Neural crest cell (in vitro differentiated cells): ENCODE results near the gene KANSL2. TPM values are rescaled to one million over a fixed set of nuclear protein-coding genes. Genes with fewer than 3 reads are reported as not detected.

Experiments
- DNase-seq: peaks from one replicate; pipeline ENCODE4 v3.0.0; 2021; ENCODE audit warnings: low read depth, mixed read lengths, low spot score
- H3K27ac Mint-ChIP-seq: one replicate; pipeline ENCODE4 v1.8.0; 2021; ENCODE audit warnings: mild to moderate bottlenecking, mixed read lengths; ENCODE audit not compliant: unreplicated experiment
- H3K27me3 Mint-ChIP-seq: 2 replicates; pipeline ENCODE4 v1.8.0; 2021; ENCODE audit warnings: low read depth, mild to moderate bottlenecking, mixed read lengths
- H3K36me3 Mint-ChIP-seq: 2 replicates; pipeline ENCODE4 v1.8.0; 2021; ENCODE audit warnings: low read depth, mild to moderate bottlenecking, mixed read lengths
- H3K4me1 Mint-ChIP-seq: 2 replicates; pipeline ENCODE4 v1.8.0; 2021; ENCODE audit warnings: mixed read lengths
- H3K4me3 Mint-ChIP-seq: one replicate; pipeline ENCODE4 v1.8.0; 2021; ENCODE audit warnings: mild to moderate bottlenecking, mixed read lengths
- H3K9me3 Mint-ChIP-seq: 2 replicates; pipeline ENCODE4 v1.8.0; 2021; ENCODE audit warnings: mixed read lengths
- CTCF ChIP-seq: fragments of 200-600 bp; sonication (generic); conservative IDR thresholded peaks from 2 replicates; pipeline ENCODE4 v1.5.0; 2021; ENCODE audit warnings: antibody characterized with exemption, mild to moderate bottlenecking
- microRNA-seq: library from miRNA; unstranded; fragments of <30 nt; microRNA quantifications from one replicate; pipeline ENCODE4, GENCODE V29; 2020
- total RNA-seq: library from RNA; stranded (reverse); gene quantifications from 2 replicates; pipeline ENCODE4 v1.2.1, GENCODE V29; 2021

KANSL2 gene
- total RNA-seq, 1 donor from 2014 or later, result 60.7 TPM

DNA sequence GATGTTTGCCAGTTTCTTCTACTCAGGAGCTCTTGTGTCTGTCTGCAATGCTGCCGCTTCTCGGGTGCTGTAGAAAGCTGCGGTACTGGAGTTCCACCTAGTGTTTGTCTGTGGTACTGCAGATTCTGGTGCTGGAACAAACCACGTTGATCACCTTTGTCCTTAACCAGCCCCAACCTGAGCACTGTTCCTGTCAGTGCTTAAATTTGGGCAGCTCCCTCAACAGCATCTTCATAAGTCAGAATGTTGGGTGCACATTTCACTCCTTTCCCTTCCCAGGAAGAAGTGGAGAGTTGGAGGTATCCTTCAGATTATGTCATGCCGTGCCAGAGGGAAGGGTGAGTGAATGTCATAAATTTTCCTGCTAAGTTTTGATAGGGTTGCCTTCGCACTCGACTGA lies 63.5 kb downstream of the KANSL2 start:
- H3K4me1 Mint-ChIP-seq, result no peaks in the 10 kb centered on the region
- no peak overlapping the region for H3K4me3 Mint-ChIP-seq
- DNase-seq, result peak; percentile 84
- TF ChIP-seq CTCF, result peak; percentile 95
- peaks cover 8% of the 10 kb centered on the region for H3K9me3 Mint-ChIP-seq
- no peaks in the 10 kb centered on the region for H3K36me3 Mint-ChIP-seq
- peak overlapping the region; percentile 64 for H3K27ac Mint-ChIP-seq
- peaks cover 12% of the 10 kb centered on the region for H3K27me3 Mint-ChIP-seq

DNA sequence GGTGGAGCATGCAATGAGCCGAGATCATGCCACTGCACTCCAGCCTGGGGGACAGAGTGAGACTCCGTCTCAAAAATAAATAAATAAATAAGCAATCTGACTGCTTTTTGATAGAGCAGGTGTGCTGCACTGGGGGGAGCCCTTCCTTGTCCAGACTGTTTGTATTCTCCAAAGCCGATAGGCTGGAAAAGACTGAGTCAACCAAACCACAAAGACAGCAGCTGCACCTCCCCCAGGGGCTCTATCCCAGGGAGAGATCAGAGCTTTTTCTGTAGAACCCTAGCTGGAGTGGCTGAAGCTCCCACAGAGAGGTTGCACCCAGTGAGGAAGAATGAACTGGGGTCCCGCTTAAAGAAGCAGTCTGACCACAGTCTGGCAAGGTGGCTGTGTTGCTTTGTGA lies 66.4 kb downstream of the KANSL2 start:
- H3K4me3 Mint-ChIP-seq, result no peak overlapping the region
- peaks cover 3% of the 10 kb centered on the region for H3K27me3 Mint-ChIP-seq
- H3K4me1 Mint-ChIP-seq, result no peaks in the 10 kb centered on the region
- no peak for DNase-seq
- no peak for TF ChIP-seq CTCF
- H3K36me3 Mint-ChIP-seq, result peaks cover 5% of the 10 kb centered on the region
- peaks cover 13% of the 10 kb centered on the region for H3K9me3 Mint-ChIP-seq
- no peak overlapping the region for H3K27ac Mint-ChIP-seq

GRCh38 chr12:48613321-48613720 lies 68.7 kb downstream of the KANSL2 start:
- no peak for TF ChIP-seq CTCF
- Mint-ChIP-seq H3K9me3 (peaks cover 21% of the 10 kb centered on the region), H3K4me3 (no peak overlapping the region), H3K4me1 (no peaks in the 10 kb centered on the region), H3K27ac (no peak overlapping the region), H3K36me3 (peaks cover 5% of the 10 kb centered on the region), H3K27me3 (no peaks in the 10 kb centered on the region)
- no peak for DNase-seq

Small RNAs within 50 kb of the gene (microRNA-seq; reads per million reads assigned to microRNA genes)
- 9.5 reads per million, percentile 17 among the genes with 10 or more reads in this experiment for gene MIR1291

Other genes starting within 250 kb of the KANSL2 start
- not detected in 2 replicates for gene ANP32D, start 209.7 kb downstream of the KANSL2 start, total RNA-seq
- gene C12orf54, start 199.7 kb downstream of the KANSL2 start, total RNA-seq, result not detected in 2 replicates
- gene OR8S1, start 156.6 kb downstream of the KANSL2 start, total RNA-seq, result not detected in 2 replicates
- gene LALBA, start 112.2 kb downstream of the KANSL2 start, total RNA-seq, result not detected in 2 replicates
- gene CCNT1, start 34.5 kb upstream of the KANSL2 start, total RNA-seq, result 57.0 and 58.3 TPM in 2 replicates
- 79.5 and 81.0 TPM in 2 replicates for gene ADCY6, start 106.9 kb upstream of the KANSL2 start, total RNA-seq
- 57.4 and 59.7 TPM in 2 replicates for gene CACNB3, start 136.3 kb upstream of the KANSL2 start, total RNA-seq
- gene DDX23, start 169.9 kb upstream of the KANSL2 start, total RNA-seq, result 119 and 124 TPM in 2 replicates
- gene RND1, start 183.6 kb upstream of the KANSL2 start, total RNA-seq, result 4.2 and 6.1 TPM in 2 replicates
- gene FKBP11, start 243.3 kb upstream of the KANSL2 start, total RNA-seq, result 15.1 and 18.6 TPM in 2 replicates